Duodenal mucosa (tissue), 2 donors: ENCODE results near the gene ARSJ.
"Not testable (repeated sequence)": the region's sequence is repeated elsewhere in the genome, so short reads cannot be mapped to it uniquely, and the experiment has no call there.

Experiments used
- H3K27ac ChIP-seq: one replicate; pipeline ENCODE4 v1.7.0; 2013; ENCODE audit warnings: low read depth, low read length
- H3K27me3 ChIP-seq, 2 donors: one replicate each; pipeline ENCODE4 v1.7.0; 2013; ENCODE audit warnings: low read length in 2 of 2, control low read depth in 1 of 2; ENCODE audit not compliant: insufficient read depth in 2 of 2, control insufficient read depth in 1 of 2
- H3K36me3 ChIP-seq, 2 donors: one replicate each; pipeline ENCODE4 v1.7.0; 2013; ENCODE audit warnings: low read length in 2 of 2, control low read depth in 1 of 2; ENCODE audit not compliant: insufficient read depth in 2 of 2, control insufficient read depth in 1 of 2
- H3K4me1 ChIP-seq, 2 donors: one replicate each; pipeline ENCODE4 v1.7.0; 2013; ENCODE audit warnings: low read length in 2 of 2, control low read depth in 1 of 2; ENCODE audit not compliant: insufficient read depth in 2 of 2, control insufficient read depth in 1 of 2
- H3K4me3 ChIP-seq, 2 donors: one replicate each; pipeline ENCODE4 v1.7.0; 2013; ENCODE audit warnings: low read length in 2 of 2, low read depth in 1 of 2
- H3K9ac ChIP-seq, 2 donors: one replicate each; pipeline ENCODE4 v1.7.0; 2013; ENCODE audit warnings: low read length in 2 of 2, low read depth in 1 of 2
- H3K9me3 ChIP-seq, 2 donors: one replicate each; pipeline ENCODE4 v1.7.0; 2013; ENCODE audit warnings: low read length in 2 of 2, control low read depth in 1 of 2; ENCODE audit not compliant: control insufficient read depth in 1 of 2

ARSJ gene

GRCh38 chr4:113945906-113946305 lies 33.5 kb downstream of the ARSJ start:
- H3K9me3 ChIP-seq: no peaks in the 10 kb centered on the region
- no peak overlapping the region for H3K4me3 ChIP-seq
- H3K27me3 ChIP-seq: no peaks in the 10 kb centered on the region
- H3K9ac ChIP-seq: no peak overlapping the region
- no peak overlapping the region for H3K27ac ChIP-seq
- H3K36me3 ChIP-seq: no peaks in the 10 kb centered on the region
- no peaks in the 10 kb centered on the region for H3K4me1 ChIP-seq

GRCh38 chr4:113943863-113944262 lies 35.6 kb downstream of the ARSJ start:
- Histone ChIP-seq H3K9ac (no peak overlapping the region), H3K4me1 (no peaks in the 10 kb centered on the region), H3K9me3 (peaks cover 0 to 2% of the 10 kb centered on the region in 2 donors), H3K27me3 (no peaks in the 10 kb centered on the region), H3K27ac (no peak overlapping the region), H3K4me3 (no peak overlapping the region), H3K36me3 (no peaks in the 10 kb centered on the region)

GRCh38 chr4:113943085-113943484 lies 36.4 kb downstream of the ARSJ start:
- Histone ChIP-seq H3K9me3 (peaks cover 0 to 2% of the 10 kb centered on the region in 2 donors), H3K4me1 (no peaks in the 10 kb centered on the region), H3K36me3 (no peaks in the 10 kb centered on the region), H3K27ac (no peak overlapping the region), H3K4me3 (no peak overlapping the region), H3K9ac (no peak overlapping the region), H3K27me3 (no peaks in the 10 kb centered on the region)

- no peak overlapping the region for H3K9ac ChIP-seq
- H3K27ac ChIP-seq: no peak overlapping the region
- H3K36me3 ChIP-seq: no peaks in the 10 kb centered on the region
- no peak overlapping the region for H3K4me3 ChIP-seq
- H3K27me3 ChIP-seq: no peaks in the 10 kb centered on the region
- H3K4me1 ChIP-seq: no peaks in the 10 kb centered on the region
- peaks cover 0 to 2% of the 10 kb centered on the region in 2 donors for H3K9me3 ChIP-seq
Measured at GRCh38 chr4:113941836-113942235, 37.6 kb downstream of the ARSJ start.

GRCh38 chr4:113940103-113940502 lies 39.3 kb downstream of the ARSJ start:
- not testable (repeated sequence) for H3K36me3 ChIP-seq, H3K4me1 ChIP-seq, H3K9ac ChIP-seq, H3K27me3 ChIP-seq, H3K27ac ChIP-seq, H3K4me3 ChIP-seq, H3K9me3 ChIP-seq

GRCh38 chr4:113935190-113935589 lies 44.3 kb downstream of the ARSJ start:
- no peak overlapping the region for H3K4me3 ChIP-seq
- H3K36me3 ChIP-seq: no peaks in the 10 kb centered on the region
- H3K4me1 ChIP-seq: no peaks in the 10 kb centered on the region
- peaks cover 0 to 1% of the 10 kb centered on the region in 2 donors for H3K9me3 ChIP-seq
- no peaks in the 10 kb centered on the region for H3K27me3 ChIP-seq
- H3K9ac ChIP-seq: no peak overlapping the region
- no peak overlapping the region for H3K27ac ChIP-seq

- H3K4me3 ChIP-seq, H3K9me3 ChIP-seq, H3K4me1 ChIP-seq, H3K27ac ChIP-seq, H3K9ac ChIP-seq, H3K36me3 ChIP-seq, H3K27me3 ChIP-seq: not testable (repeated sequence)
Measured at GRCh38 chr4:113924706-113925105, 54.7 kb downstream of the ARSJ start.

GRCh38 chr4:113921089-113921794 lies 58.2 kb downstream of the ARSJ start:
- H3K4me1 ChIP-seq: no peaks in the 10 kb centered on the region
- no peaks in the 10 kb centered on the region for H3K36me3 ChIP-seq
- no peak overlapping the region for H3K27ac ChIP-seq
- no peaks in the 10 kb centered on the region for H3K9me3 ChIP-seq
- no peak overlapping the region for H3K4me3 ChIP-seq
- H3K27me3 ChIP-seq: no peaks in the 10 kb centered on the region
- H3K9ac ChIP-seq: no peak overlapping the region

GRCh38 chr4:113919611-113920010 lies 59.8 kb downstream of the ARSJ start:
- H3K36me3 ChIP-seq: no peaks in the 10 kb centered on the region
- H3K4me1 ChIP-seq: no peaks in the 10 kb centered on the region
- H3K27me3 ChIP-seq: no peaks in the 10 kb centered on the region
- no peak overlapping the region for H3K9ac ChIP-seq
- no peak overlapping the region for H3K4me3 ChIP-seq
- no peak overlapping the region for H3K27ac ChIP-seq
- H3K9me3 ChIP-seq: no peaks in the 10 kb centered on the region

GRCh38 chr4:113919145-113919544 lies 60.3 kb downstream of the ARSJ start:
- H3K27ac ChIP-seq: no peak overlapping the region
- H3K9me3 ChIP-seq: no peaks in the 10 kb centered on the region
- H3K4me3 ChIP-seq: no peak overlapping the region
- no peak overlapping the region for H3K9ac ChIP-seq
- H3K4me1 ChIP-seq: no peaks in the 10 kb centered on the region
- no peaks in the 10 kb centered on the region for H3K27me3 ChIP-seq
- H3K36me3 ChIP-seq: no peaks in the 10 kb centered on the region

- H3K9ac ChIP-seq: no peak overlapping the region
- H3K4me1 ChIP-seq: no peaks in the 10 kb centered on the region
- H3K9me3 ChIP-seq: no peaks in the 10 kb centered on the region
Measured at GRCh38 chr4:113908829-113909228, 70.6 kb downstream of the ARSJ start.

More at GRCh38 chr4:113908829-113909228, 70.6 kb downstream of the ARSJ start:
- Histone ChIP-seq H3K36me3 (no peaks in the 10 kb centered on the region), H3K4me3 (no peak overlapping the region), H3K27me3 (no peaks in the 10 kb centered on the region), H3K27ac (no peak overlapping the region)
